H1 (cell line): ENCODE results near the gene SPOCK1. TPM values are rescaled to one million over a fixed set of nuclear protein-coding genes. Genes with fewer than 3 reads are reported as not detected.

Source experiments
- CTCF ChIA-PET: fragments of 300-600 bp; sonication (Branson Sonifier 250); formaldehyde crosslinking; loops from one replicate; lab custom pipeline; 2021; ENCODE audit not compliant: partially characterized antibody; lab: Charles Lee
- POLR2A ChIA-PET: fragments of 300-600 bp; sonication (Branson Sonifier 250); formaldehyde crosslinking; loops from one replicate; lab custom pipeline; 2021; ENCODE audit warnings: inconsistent platforms; ENCODE audit not compliant: partially characterized antibody; lab: Charles Lee
- DNase-seq, 2 experiments: peaks; one replicate each; pipeline versions ENCODE4 v3.0.0 to v3.0.0-alpha.2; 2010 to 2022; ENCODE audit warnings: low spot score in 2 of 2, low read depth in 1 of 2, mixed read lengths in 1 of 2
- FAIRE-seq: peaks from 2 replicates; lab custom pipeline; 2011; peaks lifted over from hg19 to GRCh38; lab: Jason Lieb, UNC
- H2AFZ ChIP-seq: 2 replicates; pipeline ENCODE4 v1.8.1; 2012; ENCODE audit warnings: low read length, inconsistent platforms
- H2AK5ac ChIP-seq: 2 replicates; pipeline ENCODE4 v1.6.1; 2013; ENCODE audit warnings: low read depth, low read length
- H2BK120ac ChIP-seq: replicated peaks from 2 replicates; pipeline ENCODE3; 2013; ENCODE audit warnings: low read depth, low read length, inconsistent platforms
- H2BK12ac ChIP-seq: 2 replicates; pipeline ENCODE4 v1.6.1; 2013; ENCODE audit warnings: low read depth, low read length
- H2BK15ac ChIP-seq: 2 replicates; pipeline ENCODE4 v1.6.1; 2013; ENCODE audit warnings: low read length
- H2BK20ac ChIP-seq: 2 replicates; pipeline ENCODE4 v1.6.1; 2013; ENCODE audit warnings: low read length
- H2BK5ac ChIP-seq: 2 replicates; pipeline ENCODE4 v1.6.1; 2013; ENCODE audit warnings: low read depth, low read length
- H3K14ac ChIP-seq: 2 replicates; pipeline ENCODE4 v1.6.1; 2013; ENCODE audit warnings: inconsistent platforms; ENCODE audit not compliant: insufficient read length
- H3K18ac ChIP-seq: 2 replicates; pipeline ENCODE4 v1.6.1; 2013; ENCODE audit warnings: low read length; ENCODE audit errors: extremely low read depth
- H3K23ac ChIP-seq: 2 replicates; pipeline ENCODE4 v1.6.1; 2013; ENCODE audit warnings: inconsistent platforms; ENCODE audit not compliant: insufficient read length
- H3K23me2 ChIP-seq: 2 replicates; pipeline ENCODE4 v1.6.1; 2013; ENCODE audit warnings: low read depth, low read length
- H3K27ac ChIP-seq: 2 replicates; pipeline ENCODE4 v1.6.1; 2011; ENCODE audit warnings: low read depth, low read length, inconsistent platforms
- H3K27me3 ChIP-seq, 4 experiments: replicated peaks in 1 of 4; 1 replicate in 1 of 4; 2 replicates in 3 of 4; pipeline versions ENCODE4 v1.6.1 to v1.8.1; 2011 to 2013; ENCODE audit warnings: low read length in 3 of 4, mild to moderate bottlenecking in 3 of 4, inconsistent platforms in 2 of 4, mixed read lengths in 2 of 4, moderate library complexity in 1 of 4; ENCODE audit not compliant: control insufficient read depth in 3 of 4, insufficient read depth in 3 of 4; ENCODE audit errors: extremely low read depth in 1 of 4
- H3K36me3 ChIP-seq, 4 experiments: 2 replicates each; pipeline versions ENCODE4 v1.6.1 to v1.8.1; 2011 to 2013; ENCODE audit warnings: mild to moderate bottlenecking in 4 of 4, low read length in 3 of 4, moderate library complexity in 2 of 4, control low read depth in 1 of 4, inconsistent platforms in 1 of 4; ENCODE audit not compliant: insufficient read depth in 4 of 4, control insufficient read depth in 2 of 4
- H3K4ac ChIP-seq: replicated peaks from 2 replicates; pipeline ENCODE3; 2013; ENCODE audit warnings: low read length, low read depth, mixed read lengths, inconsistent platforms; ENCODE audit not compliant: insufficient read length
- H3K4me1 ChIP-seq, 4 experiments: replicated peaks in 1 of 4; 1 replicate in 1 of 4; 2 replicates in 3 of 4; pipeline versions ENCODE4 v1.6.1 to v1.8.1; 2011 to 2013; ENCODE audit warnings: low read length in 3 of 4, inconsistent platforms in 2 of 4, mixed read lengths in 1 of 4; ENCODE audit not compliant: insufficient read depth in 4 of 4, control insufficient read depth in 3 of 4
- H3K4me2 ChIP-seq, 2 experiments: 2 replicates each; pipeline versions ENCODE4 v1.6.1 to v1.8.1; 2011 to 2013; ENCODE audit warnings: low read depth in 2 of 2, low read length in 2 of 2, control low read depth in 1 of 2, inconsistent platforms in 1 of 2, mild to moderate bottlenecking in 1 of 2; ENCODE audit not compliant: insufficient read depth in 1 of 2
- H3K4me3 ChIP-seq, 4 experiments: fragments of 200-600, 300-600 bp in 1 of 4; sonication (generic), shearing (Covaris generic), sonication (Bioruptor Twin) in 1 of 4; 2 replicates each; pipeline versions ENCODE4 v1.5.1 to v1.8.1; 2011 to 2016; ENCODE audit warnings: low read length in 4 of 4, low read depth in 3 of 4, control low read depth in 2 of 4, inconsistent platforms in 2 of 4, mild to moderate bottlenecking in 2 of 4, mixed read lengths in 1 of 4, moderate library complexity in 1 of 4; ENCODE audit not compliant: insufficient read depth in 2 of 4; ENCODE audit errors: extremely low read depth in 1 of 4
- H3K56ac ChIP-seq: replicated peaks from 2 replicates; pipeline ENCODE3; 2013; ENCODE audit warnings: low read depth, mild to moderate bottlenecking, mixed read lengths, low read length, inconsistent platforms; ENCODE audit not compliant: insufficient read length
- H3K79me1 ChIP-seq: 2 replicates; pipeline ENCODE4 v1.6.1; 2013; ENCODE audit warnings: low read depth, low read length, control low read depth
- H3K79me2 ChIP-seq, 2 experiments: 2 replicates each; pipeline versions ENCODE4 v1.6.1 to v1.8.1; 2012 to 2013; ENCODE audit warnings: low read length in 2 of 2, mild to moderate bottlenecking in 2 of 2, inconsistent platforms in 1 of 2; ENCODE audit not compliant: insufficient read depth in 2 of 2, control insufficient read depth in 1 of 2
- H3K9ac ChIP-seq, 4 experiments: replicated peaks in 1 of 4; 1 replicate in 1 of 4; 2 replicates in 3 of 4; pipeline versions ENCODE4 v1.6.1 to v1.8.1; 2011 to 2013; ENCODE audit warnings: low read depth in 3 of 4, low read length in 3 of 4, control low read depth in 2 of 4, mild to moderate bottlenecking in 2 of 4, moderate library complexity in 2 of 4, inconsistent platforms in 1 of 4; ENCODE audit errors: extremely low read depth in 1 of 4
- H3K9me3 ChIP-seq, 2 experiments: 2 replicates each; pipeline versions ENCODE4 v1.6.1 to v1.8.1; 2012 to 2013; ENCODE audit warnings: mild to moderate bottlenecking in 2 of 2, moderate library complexity in 2 of 2, control low read depth in 1 of 2, inconsistent platforms in 1 of 2, low read depth in 1 of 2, low read length in 1 of 2, mixed read lengths in 1 of 2; ENCODE audit not compliant: insufficient read depth in 2 of 2
- H4K20me1 ChIP-seq, 2 experiments: replicated peaks in 1 of 2; 2 replicates each; pipeline versions ENCODE3 to v1.8.1; 2011 to 2013; ENCODE audit warnings: inconsistent platforms in 2 of 2, low read length in 2 of 2, mild to moderate bottlenecking in 1 of 2; ENCODE audit not compliant: insufficient read depth in 2 of 2, control insufficient read depth in 1 of 2
- H4K5ac ChIP-seq: 2 replicates; pipeline ENCODE4 v1.6.1; 2013; ENCODE audit warnings: low read length, low read depth, mixed read lengths, inconsistent platforms; ENCODE audit not compliant: insufficient read length
- H4K8ac ChIP-seq: 2 replicates; pipeline ENCODE4 v1.8.0; 2013; ENCODE audit warnings: mild to moderate bottlenecking, moderate library complexity, low read length, inconsistent platforms; ENCODE audit not compliant: insufficient read depth; ENCODE audit errors: extremely low read depth
- H4K91ac ChIP-seq: replicated peaks from 2 replicates; pipeline ENCODE3; 2013; ENCODE audit warnings: low read length, mixed read lengths, inconsistent platforms; ENCODE audit not compliant: insufficient read length
- PHF8 ChIP-seq: fragments of 200-600 bp; sonication (generic); conservative IDR thresholded peaks from 2 replicates; pipeline ENCODE4 v1.7.1; 2012; ENCODE audit warnings: low read depth, mild to moderate bottlenecking, inconsistent platforms, low read length, moderate library complexity
- SIN3A ChIP-seq, 2 experiments: IDR thresholded peaks in 1 of 2; conservative IDR thresholded peaks in 1 of 2; 2 replicates each; pipeline ENCODE4 v1.6.1; 2011 to 2012; ENCODE audit warnings: low read length in 2 of 2, improper control_type of control experiment in 1 of 2, low read depth in 1 of 2, mild to moderate bottlenecking in 1 of 2
- SRF ChIP-seq: IDR thresholded peaks from 2 replicates; pipeline ENCODE4 v1.6.1; 2011; ENCODE audit warnings: mild to moderate bottlenecking, low read depth, low read length, moderate library complexity
- TBP ChIP-seq: IDR thresholded peaks from 2 replicates; pipeline ENCODE4 v1.6.1; 2011; ENCODE audit warnings: low read depth, low read length, improper control_type of control experiment
- USF2 ChIP-seq: IDR thresholded peaks from 2 replicates; pipeline ENCODE4 v1.6.1; 2011; ENCODE audit warnings: low read length, improper control_type of control experiment
- ZNF274 ChIP-seq: IDR thresholded peaks from 2 replicates; pipeline ENCODE4 v1.7.0; 2012; ENCODE audit warnings: low read length, borderline replicate concordance; ENCODE audit errors: extremely low read depth
- WGBS, 2 experiments: shearing (Covaris generic) in 1 of 2; methylation state at CpG; one replicate each; pipeline versions ENCODE4 v1.1.6 to v1.1.7; 2013 to 2015; ENCODE audit warnings: low lambda C conversion rate in 2 of 2, mixed read lengths in 2 of 2, inconsistent platforms in 1 of 2, low coverage in 1 of 2, missing lambda C conversion rate in 1 of 2; ENCODE audit not compliant: insufficient replicate concordance in 2 of 2, insufficient coverage in 1 of 2, insufficient read length in 1 of 2; ENCODE audit errors: extremely low coverage in 1 of 2, missing lambda C conversion rate in 1 of 2; 5-methylcytosine and 5-hydroxymethylcytosine counted together
- polyA plus RNA-seq, 7 experiments: library from polyadenylated mRNA; depleted of rRNA in 3 of 7; stranded (reverse) in 5 of 7; unstranded in 2 of 7; fragments of >200 nt in 5 of 7; fragments of 200-250 nt in 2 of 7; gene quantifications; 1 replicate in 5 of 7; 2 replicates in 1 of 7; 4 replicates in 1 of 7; pipeline versions ENCODE4 v1.2.1 to v1.2.3, GENCODE V29; 2011 to 2013; ENCODE audit warnings: missing spikeins in 2 of 7, mixed read lengths in 2 of 7
- total RNA-seq: library from RNA; stranded (reverse); fragmentation: NEBNext Ultra II Directional; extraction: Animal tissue kit (Norgen Biotek cat#: 25700); gene quantifications from 2 replicates; pipeline ENCODE4 v1.2.1, GENCODE V29; 2021

The SPOCK1 gene
- total and polyA plus RNA-seq, 2 of the 8 experiments (the other 6 are each of a cell fraction or from before 2014, with no cell fraction given) = 6.9 to 18.1 TPM

DNA sequence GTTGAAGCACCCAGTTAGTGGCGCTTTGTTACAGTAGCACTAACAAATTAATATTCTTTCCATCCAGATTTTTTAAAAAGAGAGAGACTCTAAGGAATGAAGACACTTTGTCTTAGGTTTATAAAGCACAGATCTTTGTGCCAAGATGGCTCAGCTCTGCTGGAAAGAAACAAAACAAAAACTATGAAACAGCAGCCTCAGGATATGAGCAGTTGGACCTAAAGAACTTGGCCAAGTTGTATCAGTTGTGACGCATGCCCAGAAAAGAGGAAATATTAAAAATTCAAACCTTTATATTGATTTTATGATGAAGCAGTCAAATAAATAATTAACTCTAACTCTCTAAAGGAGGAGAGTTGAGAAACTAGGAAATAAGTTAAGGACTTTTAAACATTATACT lies 427.2 kb downstream of the SPOCK1 start:
- Histone ChIP-seq H3K14ac (no peak overlapping the region), H3K79me1 (no peaks in the 10 kb centered on the region), H4K20me1 (no peaks in the 10 kb centered on the region), H3K9ac (no peak overlapping the region), H4K5ac (no peak overlapping the region), H4K91ac (no peak overlapping the region), H2BK5ac (no peak overlapping the region), H3K4me3 (no peak overlapping the region), H3K36me3 (no peaks in the 10 kb centered on the region), H3K4me2 (no peak overlapping the region), H3K79me2 (no peaks in the 10 kb centered on the region), H2AFZ (no peak overlapping the region), H2BK20ac (no peak overlapping the region), H3K9me3 (no peaks in the 10 kb centered on the region), H4K8ac (no peak overlapping the region), H2AK5ac (no peak overlapping the region), H3K18ac (no peak overlapping the region), H2BK120ac (no peak overlapping the region), H3K27ac (no peak overlapping the region), H3K27me3 (no peaks in the 10 kb centered on the region), H2BK12ac (no peak overlapping the region), H3K23ac (no peak overlapping the region), H3K56ac (no peak overlapping the region), H2BK15ac (no peak overlapping the region), H3K4ac (no peak overlapping the region), H3K23me2 (no peaks in the 10 kb centered on the region), H3K4me1 (peaks cover 0 to 5% (median 0%) of the 10 kb centered on the region in 4 experiments; a peak in 3 of 7 replicates)
- WGBS, 2 experiments = 93% methylated on average over 2 of the region's 2 CpGs; no CpG with 5 or more reads in 1 of the 2 experiments
- no peak for TF ChIP-seq ZNF274
- no peak for TF ChIP-seq USF2
- no peak for TF ChIP-seq SRF
- TF ChIP-seq PHF8 = no peak
- no peak for TF ChIP-seq SIN3A (conservative IDR thresholded peaks at IDR 0.05 in 1 of 2, IDR thresholded peaks at IDR 0.05 in 1 of 2; ENCODE audit: low read depth in 1 of 2, low read length in 2 of 2)
- no peak for TF ChIP-seq TBP
- FAIRE-seq (no peak), DNase-seq (no peak)
- ChIA-PET CTCF (interaction anchor here (1.1 to 1.4 kb wide), 2 partner anchors 81 to 269 kb away, joined by 3 to 6 read pairs; no protein-coding TSS in a partner anchor), POLR2A (no interaction called here)
